IMR-90 (cell line): ENCODE measurements around the gene TBC1D23. TPM values are rescaled to one million over a fixed set of nuclear protein-coding genes. Genes with fewer than 3 reads are reported as not detected.
"Not testable (repeated sequence)": the region's sequence is repeated elsewhere in the genome, so short reads cannot be mapped to it uniquely, and the experiment has no call there.

Source experiments
- ATAC-seq: fragments of 200-7000 bp; cut with Tn5 transposase; 2 replicates; pipeline ENCODE4 v1.9.1; 2020; ENCODE audit warnings: low read depth, mild to moderate bottlenecking, moderate library complexity
- BruUV-seq: library from RNA; stranded (reverse); fragments of 400-500 nt; replicated peaks from 2 replicates; lab custom pipeline; 2021; lab: Mats Ljungman, UMichigan
- CTCF ChIA-PET: fragments of 300-600 bp; formaldehyde crosslinking; extraction: SDS; loops from one replicate; lab custom pipeline; 2021; ENCODE audit warnings: antibody characterized with exemption; lab: Yijun Ruan, JAX
- POLR2A ChIA-PET: fragments of 300-600 bp; sonication (Branson Sonifier 250); formaldehyde crosslinking; loops from one replicate; lab custom pipeline; 2022; ENCODE audit warnings: antibody characterized with exemption; ENCODE audit not compliant: unreplicated experiment; lab: Charles Lee
- DNase-seq: peaks from one replicate; pipeline ENCODE4 v3.0.0; 2013
- H2AFZ ChIP-seq: replicated peaks from 2 replicates; pipeline ENCODE3; 2013; ENCODE audit warnings: low read length, mild to moderate bottlenecking; ENCODE audit not compliant: poor library complexity
- H2AK5ac ChIP-seq: 2 replicates; pipeline ENCODE4 v1.6.1; 2013; ENCODE audit warnings: low read depth, low read length, inconsistent platforms
- H2AK9ac ChIP-seq: replicated peaks from 2 replicates; pipeline ENCODE3; 2013; ENCODE audit warnings: mild to moderate bottlenecking, low read depth, low read length, moderate library complexity; ENCODE audit not compliant: poor library complexity
- H2BK120ac ChIP-seq: 2 replicates; pipeline ENCODE4 v1.6.1; 2013; ENCODE audit warnings: low read depth, low read length, inconsistent platforms
- H2BK15ac ChIP-seq: 3 replicates; pipeline ENCODE4 v1.6.1; 2013; ENCODE audit warnings: low read depth, low read length, inconsistent platforms
- H2BK20ac ChIP-seq: 2 replicates; pipeline ENCODE4 v1.6.1; 2013; ENCODE audit warnings: low read depth, mild to moderate bottlenecking, inconsistent platforms, low read length, moderate library complexity
- H2BK5ac ChIP-seq: 2 replicates; pipeline ENCODE4 v1.6.1; 2013; ENCODE audit warnings: mild to moderate bottlenecking, low read depth, low read length, inconsistent platforms; ENCODE audit not compliant: poor library complexity, severe bottlenecking
- H3K14ac ChIP-seq: replicated peaks from 2 replicates; pipeline ENCODE4 v1.6.1; 2013; ENCODE audit warnings: low read depth, low read length, inconsistent platforms
- H3K18ac ChIP-seq: 2 replicates; pipeline ENCODE4 v1.6.1; 2013; ENCODE audit warnings: low read depth, low read length, control low read depth
- H3K23ac ChIP-seq: 2 replicates; pipeline ENCODE4 v1.6.1; 2013; ENCODE audit warnings: low read depth, low read length, inconsistent platforms
- H3K27ac ChIP-seq: 2 replicates; pipeline ENCODE4 v1.5.1; 2013; ENCODE audit warnings: mild to moderate bottlenecking, control low read depth, low read length; ENCODE audit not compliant: insufficient read depth
- H3K27me3 ChIP-seq: 2 replicates; pipeline ENCODE4 v1.6.1; 2013; ENCODE audit warnings: low read length; ENCODE audit not compliant: control insufficient read depth, insufficient read depth
- H3K36me3 ChIP-seq: 2 replicates; pipeline ENCODE4 v1.6.1; 2013; ENCODE audit warnings: low read length, mixed read lengths; ENCODE audit not compliant: control insufficient read depth, insufficient read depth
- H3K4ac ChIP-seq: 2 replicates; pipeline ENCODE4 v1.6.1; 2013; ENCODE audit warnings: low read depth, low read length, inconsistent platforms
- H3K4me1 ChIP-seq: 2 replicates; pipeline ENCODE4 v1.6.1; 2013; ENCODE audit warnings: low read length, mixed read lengths; ENCODE audit not compliant: control insufficient read depth, insufficient read depth
- H3K4me2 ChIP-seq: 2 replicates; pipeline ENCODE4 v1.6.1; 2013; ENCODE audit warnings: low read depth, mild to moderate bottlenecking, control low read depth, low read length, moderate library complexity
- H3K4me3 ChIP-seq: 2 replicates; pipeline ENCODE4 v1.5.1; 2013; ENCODE audit warnings: low read depth, mild to moderate bottlenecking, control low read depth, low read length, moderate library complexity; ENCODE audit not compliant: insufficient read depth
- H3K56ac ChIP-seq: 2 replicates; pipeline ENCODE4 v1.6.1; 2013; ENCODE audit warnings: low read length, inconsistent platforms; ENCODE audit not compliant: insufficient read depth; ENCODE audit errors: extremely low read depth
- H3K79me1 ChIP-seq, 2 experiments: 2 replicates each; pipeline ENCODE4 v1.6.1; 2013; ENCODE audit warnings: low read length in 2 of 2, inconsistent platforms in 1 of 2, low read depth in 1 of 2
- H3K9ac ChIP-seq: 2 replicates; pipeline ENCODE4 v1.6.1; 2013; ENCODE audit warnings: low read depth, low read length, control low read depth
- H3K9me1 ChIP-seq: 2 replicates; pipeline ENCODE4 v1.6.1; 2013; ENCODE audit warnings: low read length, inconsistent platforms; ENCODE audit not compliant: insufficient read depth
- H3K9me3 ChIP-seq: 2 replicates; pipeline ENCODE4 v1.6.1; 2013; ENCODE audit warnings: low read length; ENCODE audit not compliant: control insufficient read depth, insufficient read depth
- H4K20me1 ChIP-seq: 2 replicates; pipeline ENCODE4 v1.6.1; 2013; ENCODE audit warnings: low read length, inconsistent platforms; ENCODE audit not compliant: insufficient read depth
- H4K5ac ChIP-seq: 2 replicates; pipeline ENCODE4 v1.6.1; 2013; ENCODE audit warnings: mild to moderate bottlenecking, low read depth, low read length, control low read depth
- H4K8ac ChIP-seq, 2 experiments: 2 replicates each; pipeline ENCODE4 v1.6.1; 2013; ENCODE audit warnings: low read depth in 2 of 2, low read length in 2 of 2, control low read depth in 1 of 2, inconsistent platforms in 1 of 2
- H4K91ac ChIP-seq: 2 replicates; pipeline ENCODE4 v1.6.1; 2013; ENCODE audit warnings: low read depth, low read length, inconsistent platforms; ENCODE audit not compliant: insufficient read depth
- BHLHE40 ChIP-seq: fragments of 150-350 bp; IDR thresholded peaks from 2 replicates; pipeline ENCODE4 v1.6.1; 2016; ENCODE audit warnings: mild to moderate bottlenecking, low read depth, low read length
- CEBPB ChIP-seq: IDR thresholded peaks from 2 replicates; pipeline ENCODE4 v1.6.1; 2012; ENCODE audit warnings: low read depth, low read length, improper control_type of control experiment
- FOS ChIP-seq: fragments of 150-350 bp; IDR thresholded peaks from 2 replicates; pipeline ENCODE4 v1.6.1; 2016; ENCODE audit warnings: low read depth, low read length
- MAFK ChIP-seq: IDR thresholded peaks from 2 replicates; pipeline ENCODE4 v1.6.1; 2012; ENCODE audit warnings: low read depth, low read length, improper control_type of control experiment
- MXI1 ChIP-seq: IDR thresholded peaks from 2 replicates; pipeline ENCODE4 v1.6.1; 2012; ENCODE audit warnings: low read depth, mild to moderate bottlenecking, low read length, moderate library complexity, borderline replicate concordance
- SMC3 ChIP-seq: fragments of 150-350 bp; IDR thresholded peaks from 2 replicates; pipeline ENCODE4 v1.6.1; 2016; ENCODE audit warnings: low read depth, mild to moderate bottlenecking, antibody characterized with exemption, low read length, moderate library complexity
- WGBS, 2 experiments: methylation state at CpG; one replicate each; pipeline versions ENCODE4 v1.1.5 to v1.1.7; 2013; ENCODE audit warnings: missing lambda C conversion rate in 2 of 2; ENCODE audit not compliant: insufficient read length in 1 of 2; ENCODE audit errors: extremely low coverage in 2 of 2; 5-methylcytosine and 5-hydroxymethylcytosine counted together
- dilution Hi-C: fragments of 300-500 bp; cut with HindIII; formaldehyde crosslinking; loops from one replicate; pipeline ENCODE4 v1.14.3; 2018; ENCODE audit warnings: low sequenced_read_pairs; ENCODE audit not compliant: unreplicated experiment
- in situ Hi-C: fragments of 300-500 bp; cut with MboI; formaldehyde crosslinking; loops from 3 replicates; pipeline ENCODE4 v1.14.3; 2019; ENCODE audit warnings: low sequenced_read_pairs, inconsistent platforms, mixed read lengths
- intact Hi-C: fragments of 100-400 bp; cut with micrococcal nuclease; formaldehyde crosslinking; loops from 2 replicates; pipeline ENCODE4 v1.10.0; 2022
- polyA plus RNA-seq, 3 experiments: library from polyadenylated mRNA; depleted of rRNA; stranded (reverse); fragments of >200 nt; gene quantifications; 2 replicates each; pipeline ENCODE4 v1.2.3, GENCODE V29; 2012; ENCODE audit warnings: low replicate concordance in 1 of 3
- total RNA-seq: library from RNA; depleted of rRNA; stranded (reverse); fragments of >200 nt; gene quantifications from 2 replicates; pipeline ENCODE4 v1.2.3, GENCODE V29; 2012
- TF ChIP-seq, protein P1 (sequence below): fragments of 150-350 bp; IDR thresholded peaks from 2 replicates; pipeline ENCODE4 v1.6.1; 2016; ENCODE audit warnings: low read depth, mild to moderate bottlenecking, low read length, moderate library complexity, borderline replicate concordance

The TBC1D23 gene
- total and polyA plus RNA-seq, 2 of the 4 experiments (the other 2 are of a cell fraction), result 21.2 to 67.0 TPM

DNA sequence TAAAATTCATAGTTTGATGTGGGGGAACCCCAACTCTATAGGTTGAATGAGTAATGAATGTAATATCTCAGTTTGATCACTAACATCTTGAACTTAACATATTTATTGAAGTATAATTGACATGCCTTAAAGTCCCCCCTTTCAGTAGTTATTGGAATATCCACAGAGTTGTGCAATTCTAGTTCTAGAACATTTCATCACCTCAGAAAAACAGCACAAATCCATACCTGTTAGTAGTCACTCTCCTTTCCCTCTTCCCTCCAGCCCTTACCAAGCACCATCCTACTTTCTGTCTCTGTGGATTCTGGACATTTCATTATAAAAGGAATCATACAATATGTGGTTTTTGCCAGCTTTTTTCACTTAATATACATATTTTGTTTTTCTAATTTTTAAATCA is 65.0 kb downstream of the TBC1D23 start:
- Histone ChIP-seq H3K56ac (no peak overlapping the region), H4K8ac (no peak overlapping the region), H3K14ac (no peak overlapping the region), H3K4me2 (no peak overlapping the region), H4K20me1 (no peaks in the 10 kb centered on the region), H4K91ac (no peak overlapping the region), H3K79me1 (no peaks in the 10 kb centered on the region; a peak in 2 of 4 replicates), H3K18ac (no peak overlapping the region), H3K23ac (no peak overlapping the region), H3K36me3 (peaks cover 3% of the 10 kb centered on the region), H3K9ac (no peak overlapping the region), H3K27me3 (no peaks in the 10 kb centered on the region), H3K9me3 (no peaks in the 10 kb centered on the region), H3K4me3 (no peak overlapping the region), H3K4ac (no peak overlapping the region), H2AK5ac (no peak overlapping the region), H2BK20ac (no peak overlapping the region), H2BK120ac (no peak overlapping the region), H2BK15ac (no peak overlapping the region), H4K5ac (no peak overlapping the region), H2AFZ (no peak overlapping the region), H2AK9ac (no peak overlapping the region), H3K4me1 (no peaks in the 10 kb centered on the region), H3K9me1 (no peaks in the 10 kb centered on the region; the same call in 1 of the 2 replicates), H3K27ac (no peak overlapping the region), H2BK5ac (no peak overlapping the region)
- DNase-seq (no peak), ATAC-seq (no peak)
- TF ChIP-seq MAFK, result no peak
- TF ChIP-seq BHLHE40, result no peak
- no peak for TF ChIP-seq FOS
- TF ChIP-seq, protein P1, sequence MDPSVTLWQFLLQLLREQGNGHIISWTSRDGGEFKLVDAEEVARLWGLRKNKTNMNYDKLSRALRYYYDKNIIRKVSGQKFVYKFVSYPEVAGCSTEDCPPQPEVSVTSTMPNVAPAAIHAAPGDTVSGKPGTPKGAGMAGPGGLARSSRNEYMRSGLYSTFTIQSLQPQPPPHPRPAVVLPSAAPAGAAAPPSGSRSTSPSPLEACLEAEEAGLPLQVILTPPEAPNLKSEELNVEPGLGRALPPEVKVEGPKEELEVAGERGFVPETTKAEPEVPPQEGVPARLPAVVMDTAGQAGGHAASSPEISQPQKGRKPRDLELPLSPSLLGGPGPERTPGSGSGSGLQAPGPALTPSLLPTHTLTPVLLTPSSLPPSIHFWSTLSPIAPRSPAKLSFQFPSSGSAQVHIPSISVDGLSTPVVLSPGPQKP, result no peak
- peak; percentile 25; the same call in 1 of the 2 replicates for TF ChIP-seq CEBPB
- no peak for TF ChIP-seq SMC3
- no peak for TF ChIP-seq MXI1
- CTCF ChIA-PET, result no interaction called here
- intact Hi-C loops (no loop called here), dilution Hi-C loops (no loop called here), in situ Hi-C loops (no loop called here)
- BruUV-seq, result no TSS peak
- POLR2A ChIA-PET, result no interaction called here

DNA sequence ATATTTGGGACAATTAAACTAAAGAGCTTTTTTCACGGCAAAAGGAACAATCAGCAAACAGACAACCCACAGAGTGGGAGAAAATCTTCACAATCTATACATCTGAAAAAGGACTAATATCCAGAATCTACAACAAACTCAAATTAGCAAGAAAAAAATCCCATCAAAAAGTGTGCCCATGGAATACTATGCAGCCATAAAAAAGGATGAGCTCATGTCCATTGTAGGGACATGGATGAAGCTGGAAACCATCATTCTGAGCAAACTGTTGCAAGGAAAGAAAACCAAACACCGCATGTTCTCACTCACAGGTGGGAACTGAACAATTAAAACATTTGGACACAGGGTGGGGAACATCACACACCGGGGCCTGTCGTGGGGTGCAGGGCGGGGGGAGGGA is 66.6 kb downstream of the TBC1D23 start:
- CTCF ChIA-PET, H3K4me3 ChIP-seq, H4K91ac ChIP-seq, H2BK5ac ChIP-seq, POLR2A ChIA-PET, intact Hi-C loops, H2AFZ ChIP-seq, ATAC-seq, H3K9me1 ChIP-seq, H2BK120ac ChIP-seq, H3K27ac ChIP-seq, H2AK5ac ChIP-seq, BruUV-seq, H2BK15ac ChIP-seq, H4K8ac ChIP-seq, H3K4me2 ChIP-seq, H2AK9ac ChIP-seq, H3K14ac ChIP-seq, H4K20me1 ChIP-seq, dilution Hi-C loops, H4K5ac ChIP-seq, DNase-seq, H3K4ac ChIP-seq, H3K27me3 ChIP-seq, H3K9ac ChIP-seq, H3K79me1 ChIP-seq, H3K23ac ChIP-seq, H3K9me3 ChIP-seq, in situ Hi-C loops, H3K56ac ChIP-seq, H3K36me3 ChIP-seq, H2BK20ac ChIP-seq, H3K4me1 ChIP-seq, H3K18ac ChIP-seq: not testable (repeated sequence)
- no CpG with 5 or more reads among the region's 5 CpGs for WGBS, 2 experiments
